CD4-positive, alpha-beta T cell (primary cell): ENCODE data around the gene NXPH1. TPM values are rescaled to one million over a fixed set of nuclear protein-coding genes. Genes with fewer than 3 reads are reported as not detected.

Experiments used
- ATAC-seq: fragments of 200-7000 bp; cut with Tn5 transposase; one replicate; pipeline ENCODE4 v1.10.0; 2022; ENCODE audit warnings: mild to moderate bottlenecking; ENCODE audit not compliant: poor library complexity
- CTCF ChIA-PET: fragments of 350-600 bp; sonication (Branson Sonifier 250); formaldehyde crosslinking; loops from one replicate; lab custom pipeline; 2021; ENCODE audit warnings: antibody characterized with exemption, inconsistent platforms; lab: Charles Lee
- POLR2A ChIA-PET: fragments of 350-600 bp; sonication (Branson Sonifier 250); formaldehyde crosslinking; loops from one replicate; lab custom pipeline; 2021; ENCODE audit warnings: antibody characterized with exemption, inconsistent platforms; lab: Charles Lee
- DNase-seq, 14 experiments: peaks; one replicate each; pipeline ENCODE4 v3.0.0-alpha.2; 2013 to 2020; ENCODE audit warnings: mixed read lengths in 2 of 14
- H3K27ac ChIP-seq, 2 donors: one replicate each; pipeline versions ENCODE4 v1.5.1 to v1.7.0; 2013; ENCODE audit warnings: low read length in 2 of 2, low read depth in 1 of 2, mild to moderate bottlenecking in 1 of 2
- H3K27me3 ChIP-seq, 2 experiments: 1 replicate in 1 of 2; 2 replicates in 1 of 2; pipeline versions ENCODE4 v1.6.1 to v1.7.0; 2013; ENCODE audit warnings: low read length in 2 of 2, control low read depth in 1 of 2, mild to moderate bottlenecking in 1 of 2, moderate library complexity in 1 of 2; ENCODE audit not compliant: insufficient read depth in 2 of 2, control insufficient read depth in 1 of 2
- H3K36me3 ChIP-seq: one replicate; pipeline ENCODE4 v1.6.1; 2013; ENCODE audit warnings: low read length, control low read depth; ENCODE audit not compliant: insufficient read depth
- H3K4me1 ChIP-seq: one replicate; pipeline ENCODE4 v1.6.1; 2013; ENCODE audit warnings: low read length, control low read depth; ENCODE audit not compliant: insufficient read depth
- H3K4me3 ChIP-seq: one replicate; pipeline ENCODE4 v1.5.1; 2013; ENCODE audit warnings: mild to moderate bottlenecking, low read length, moderate library complexity
- H3K9me3 ChIP-seq, 2 experiments: 1 replicate in 1 of 2; 2 replicates in 1 of 2; pipeline versions ENCODE4 v1.6.1 to v1.7.0; 2013; ENCODE audit warnings: low read length in 2 of 2, mild to moderate bottlenecking in 2 of 2, control low read depth in 1 of 2, moderate library complexity in 1 of 2; ENCODE audit not compliant: control insufficient read depth in 1 of 2, insufficient read depth in 1 of 2
- H3K27ac Mint-ChIP-seq: one replicate; pipeline ENCODE4 v1.8.0; 2020; ENCODE audit warnings: mixed read lengths
- H3K27me3 Mint-ChIP-seq: one replicate; pipeline ENCODE4 v1.8.0; 2021; ENCODE audit warnings: mixed read lengths
- H3K36me3 Mint-ChIP-seq: one replicate; pipeline ENCODE4 v1.8.0; 2021; ENCODE audit warnings: low read depth, mixed read lengths
- H3K4me1 Mint-ChIP-seq: one replicate; pipeline ENCODE4 v1.8.0; 2021; ENCODE audit warnings: low read depth, mixed read lengths
- H3K4me3 Mint-ChIP-seq: one replicate; pipeline ENCODE4 v1.8.0; 2020; ENCODE audit warnings: mild to moderate bottlenecking, mixed read lengths
- H3K9me3 Mint-ChIP-seq: one replicate; pipeline ENCODE4 v1.8.0; 2020; ENCODE audit warnings: mixed read lengths
- CTCF ChIP-seq: fragments of 200-600 bp; IDR thresholded peaks from one replicate; pipeline ENCODE4 v1.8.0; 2022; ENCODE audit warnings: antibody characterized with exemption, mild to moderate bottlenecking
- intact Hi-C, 2 experiments: fragments of 100-400 bp; cut with DNase I in 1 of 2; cut with micrococcal nuclease in 1 of 2; formaldehyde crosslinking; loops; one replicate each; pipeline versions ENCODE4 v1.15.1 to v1.9.0; 2023 to 2025; cut with DNase I, micrococcal nuclease
- total RNA-seq, 174 experiments: library from RNA in 2 of 174; stranded (reverse) in 2 of 174; gene quantifications; one replicate each; pipeline ENCODE4 v1.2.3 and lab custom pipeline; 2021 to 2026

NXPH1 gene
- total RNA-seq, 2 experiments from 2014 or later = not detected

GRCh38 chr7:8390262-8390626 is 43.2 kb upstream of the NXPH1 start:
- Histone ChIP-seq H3K4me1 (no peaks in the 10 kb centered on the region), H3K4me3 (no peak overlapping the region), H3K9me3 (no peaks in the 10 kb centered on the region), H3K27ac (no peak overlapping the region), H3K27me3 (peaks cover 0 to 25% of the 10 kb centered on the region in 2 experiments), H3K36me3 (no peaks in the 10 kb centered on the region)
- no peak for TF ChIP-seq CTCF
- no peaks in the 10 kb centered on the region for H3K4me1 Mint-ChIP-seq
- DNase-seq = no peak
- CTCF ChIA-PET = interaction anchor here (1.1 kb wide), 1 partner anchor 11 kb away, joined by 3 read pairs; no protein-coding TSS in a partner anchor
- no peak overlapping the region for H3K4me3 Mint-ChIP-seq
- peaks cover 36% of the 10 kb centered on the region for H3K27me3 Mint-ChIP-seq
- no peaks in the 10 kb centered on the region for H3K9me3 Mint-ChIP-seq
- POLR2A ChIA-PET = no interaction called here
- intact Hi-C loops = no loop called here
- no peaks in the 10 kb centered on the region for H3K36me3 Mint-ChIP-seq
- no peak overlapping the region for H3K27ac Mint-ChIP-seq
- ATAC-seq = no peak

GRCh38 chr7:8391353-8392062 is 41.9 kb upstream of the NXPH1 start:
- intact Hi-C loops = no loop called here
- H3K36me3 Mint-ChIP-seq = no peaks in the 10 kb centered on the region
- no peak for ATAC-seq
- H3K4me3 Mint-ChIP-seq = no peak overlapping the region
- CTCF ChIA-PET = no interaction called here
- no peaks in the 10 kb centered on the region for H3K9me3 ChIP-seq
- DNase-seq = no peak
- H3K27ac ChIP-seq = no peak overlapping the region
- TF ChIP-seq CTCF = no peak
- no peak overlapping the region for H3K4me3 ChIP-seq
- peaks cover 47% of the 10 kb centered on the region for H3K27me3 Mint-ChIP-seq
- no peaks in the 10 kb centered on the region for H3K4me1 ChIP-seq
- POLR2A ChIA-PET = no interaction called here
- H3K4me1 Mint-ChIP-seq = no peaks in the 10 kb centered on the region
- H3K36me3 ChIP-seq = no peaks in the 10 kb centered on the region
- peaks cover 4 to 25% of the 10 kb centered on the region in 2 experiments for H3K27me3 ChIP-seq
- H3K9me3 Mint-ChIP-seq = no peaks in the 10 kb centered on the region
- no peak overlapping the region for H3K27ac Mint-ChIP-seq

GRCh38 chr7:8396294-8396693 is 37.1 kb upstream of the NXPH1 start:
- H3K27ac ChIP-seq = no peak overlapping the region
- Mint-ChIP-seq H3K27me3 (peaks cover 58% of the 10 kb centered on the region), H3K27ac (no peak overlapping the region), H3K36me3 (no peaks in the 10 kb centered on the region), H3K4me3 (no peak overlapping the region), H3K4me1 (no peaks in the 10 kb centered on the region), H3K9me3 (no peaks in the 10 kb centered on the region)
- no peak for TF ChIP-seq CTCF
- ChIA-PET CTCF (no interaction called here), POLR2A (no interaction called here)
- no peaks in the 10 kb centered on the region for H3K4me1 ChIP-seq
- DNase-seq = no peak
- intact Hi-C loops = no loop called here
- peaks cover 5 to 20% of the 10 kb centered on the region in 2 experiments for H3K27me3 ChIP-seq
- no peak overlapping the region for H3K4me3 ChIP-seq
- no peaks in the 10 kb centered on the region for H3K36me3 ChIP-seq
- no peak for ATAC-seq
- H3K9me3 ChIP-seq = no peaks in the 10 kb centered on the region
